ENCODE measurements around the gene SHTN1. TPM values are rescaled to one million over a fixed set of nuclear protein-coding genes. Genes with fewer than 3 reads are reported as not detected.

Gene SHTN1
- polyA plus RNA-seq, 10 donors, result 4.3 to 10.7 (median 7.1) TPM

DNA sequence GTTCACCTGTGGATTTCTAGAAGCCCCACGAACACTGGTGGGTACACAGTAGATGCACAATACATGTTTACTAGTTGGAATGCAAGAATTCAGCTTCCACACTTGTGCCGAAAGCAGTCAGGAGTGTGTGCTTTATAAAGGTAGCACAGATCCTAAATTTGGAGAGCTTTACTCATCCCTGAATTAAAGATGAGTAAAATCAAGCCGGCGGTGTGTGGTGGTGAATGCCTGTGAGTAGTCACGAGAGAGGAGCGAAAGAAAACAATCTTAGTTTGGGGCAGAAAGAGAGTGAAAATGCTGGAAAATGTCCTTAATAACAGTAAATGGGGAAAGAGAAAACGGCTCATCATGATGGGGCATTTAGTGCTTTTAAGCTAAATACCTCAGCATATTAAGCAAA is 169.3 kb downstream of the SHTN1 start:
- no peak for DNase-seq

DNA sequence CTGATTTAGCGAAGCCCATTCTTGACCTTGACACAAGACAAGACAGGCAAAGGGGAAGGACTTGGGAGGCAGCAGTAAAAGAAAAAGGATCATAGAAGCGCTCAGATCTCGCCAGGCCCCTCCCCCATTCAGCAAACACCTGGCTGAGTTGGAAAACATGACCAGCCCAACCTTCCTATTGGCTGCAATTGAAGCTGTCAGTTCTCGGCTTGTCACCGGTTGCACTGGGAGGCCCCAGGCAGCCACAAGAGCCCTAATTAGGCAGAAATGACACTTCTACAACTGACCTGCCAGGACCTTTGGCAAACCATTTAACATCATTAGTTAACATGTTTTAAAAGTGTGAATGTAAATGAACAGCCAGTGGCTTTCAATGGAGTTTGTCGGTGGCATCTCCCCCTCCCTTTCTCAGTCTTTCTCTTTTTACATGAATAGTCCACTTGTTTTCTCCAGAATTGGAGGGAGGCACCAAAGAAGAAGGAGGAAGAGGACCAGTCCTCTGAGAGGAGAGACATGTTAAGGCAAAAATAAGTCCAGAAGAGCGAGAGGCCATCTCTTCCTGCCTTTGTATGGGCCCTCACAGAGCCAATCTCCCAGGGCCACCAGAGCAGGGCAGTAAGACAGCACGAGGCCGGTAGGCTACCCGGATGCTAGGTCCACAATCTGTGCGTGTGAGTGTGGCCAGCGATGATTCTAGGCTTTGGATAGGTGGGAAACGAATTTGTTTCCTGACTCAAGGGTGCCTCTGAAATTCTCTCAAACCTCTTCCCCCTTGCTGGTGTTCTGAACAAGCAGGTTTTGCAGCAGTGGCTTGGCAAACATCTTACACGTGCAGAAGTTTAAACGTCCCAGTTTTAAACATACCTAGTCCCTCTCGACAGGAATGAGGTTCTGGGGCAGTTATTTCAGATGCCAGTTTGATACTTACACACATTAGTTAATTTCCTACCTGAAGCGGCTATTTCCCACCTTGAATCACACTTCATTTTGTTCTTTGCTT is 170.7 kb downstream of the SHTN1 start:
- DNase-seq, result no peak

DNA sequence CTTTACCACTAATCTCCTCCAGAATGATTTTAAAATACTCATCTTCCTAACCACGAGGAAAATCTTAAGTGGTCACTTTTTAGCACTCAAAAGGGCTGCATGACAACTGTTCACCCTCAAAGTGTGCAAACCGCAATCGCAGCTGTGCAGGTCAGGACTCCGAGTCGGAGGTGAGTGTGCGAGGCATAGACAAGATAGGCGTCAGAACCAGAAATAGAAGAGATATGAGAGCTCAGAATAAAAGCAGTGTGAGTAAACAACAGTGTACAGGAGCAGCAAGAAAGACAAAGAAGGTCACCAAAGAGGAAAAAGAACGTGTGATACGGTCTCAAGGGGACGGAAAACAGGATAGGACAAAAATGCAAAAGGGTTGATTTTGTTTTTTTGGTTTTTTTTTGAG is 173.2 kb downstream of the SHTN1 start:
- DNase-seq, result no peak

Other genes starting within 250 kb of the SHTN1 start
- gene ENO4, start 155.7 kb downstream of the SHTN1 start, polyA plus RNA-seq (ENCODE audit: insufficient read length in 10 of 10), result 1 to 10 TPM in 2 of 10 donors, under 1 TPM in 8; 0.27 to 1.2 (median 0.51) TPM
- gene VAX1, start 133.1 kb upstream of the SHTN1 start, polyA plus RNA-seq (ENCODE audit: insufficient read length in 10 of 10), result under 1 TPM in 4 of 10 donors, not detected in 6; 0.08 to 0.27 (median 0.09) TPM
- not detected for gene KCNK18, start 192.3 kb upstream of the SHTN1 start, polyA plus RNA-seq (ENCODE audit: insufficient read length in 10 of 10)
- 1 to 10 TPM in 2 of 10 donors, under 1 TPM in 8; 0.31 to 1.6 (median 0.49) TPM for gene SLC18A2, start 235.9 kb upstream of the SHTN1 start, polyA plus RNA-seq (ENCODE audit: insufficient read length in 10 of 10)